GM13976 (cell line): ENCODE results near the gene ZNF484.
"Not testable (repeated sequence)": the region's sequence is repeated elsewhere in the genome, so short reads cannot be mapped to it uniquely, and the experiment has no call there.

Experiments
- DNase-seq: peaks from one replicate; pipeline ENCODE4 v3.0.0; 2012; ENCODE audit warnings: low spot score
- in situ Hi-C: fragments of 300-500 bp; cut with MboI; formaldehyde crosslinking; loops from one replicate; pipeline ENCODE4 v1.12.0; 2022; ENCODE audit warnings: low sequenced_read_pairs, mixed read lengths, inconsistent platforms; ENCODE audit not compliant: unreplicated experiment
- TF ChIP-seq, protein P1 (sequence below): IDR thresholded peaks from 2 replicates; pipeline ENCODE4 v1.5.1; 2012; ENCODE audit warnings: borderline replicate concordance, mild to moderate bottlenecking; ENCODE audit not compliant: insufficient read depth; ENCODE audit errors: extremely low read depth, missing control alignments, control extremely low read depth

ZNF484 gene

DNA sequence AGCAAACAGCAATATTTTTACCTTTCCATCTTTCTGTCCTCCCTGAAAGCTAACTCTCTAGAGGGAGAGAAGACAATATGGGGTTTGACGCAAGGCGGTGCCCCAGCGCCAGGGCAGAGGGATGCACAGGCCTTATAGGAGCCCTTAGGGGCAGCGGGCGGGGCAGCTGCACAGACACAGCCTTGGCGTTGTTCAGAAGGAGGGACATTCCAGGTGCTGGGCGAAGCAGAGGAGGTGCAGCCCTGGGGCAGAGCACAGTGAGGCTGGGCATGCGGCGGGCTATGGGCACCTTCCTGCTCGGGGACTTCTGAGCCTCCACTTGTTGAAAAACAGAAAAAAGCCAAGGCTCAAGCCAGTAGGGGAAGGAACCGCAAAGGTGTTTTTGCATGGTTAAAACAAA is 79.5 kb downstream of the ZNF484 start:
- no peak for DNase-seq
- in situ Hi-C loops: loop anchor here (25.0 kb wide), 2 partner anchors 311 to 661 kb away; partner anchors contain the start of gene ASPN
- TF ChIP-seq, protein P1, sequence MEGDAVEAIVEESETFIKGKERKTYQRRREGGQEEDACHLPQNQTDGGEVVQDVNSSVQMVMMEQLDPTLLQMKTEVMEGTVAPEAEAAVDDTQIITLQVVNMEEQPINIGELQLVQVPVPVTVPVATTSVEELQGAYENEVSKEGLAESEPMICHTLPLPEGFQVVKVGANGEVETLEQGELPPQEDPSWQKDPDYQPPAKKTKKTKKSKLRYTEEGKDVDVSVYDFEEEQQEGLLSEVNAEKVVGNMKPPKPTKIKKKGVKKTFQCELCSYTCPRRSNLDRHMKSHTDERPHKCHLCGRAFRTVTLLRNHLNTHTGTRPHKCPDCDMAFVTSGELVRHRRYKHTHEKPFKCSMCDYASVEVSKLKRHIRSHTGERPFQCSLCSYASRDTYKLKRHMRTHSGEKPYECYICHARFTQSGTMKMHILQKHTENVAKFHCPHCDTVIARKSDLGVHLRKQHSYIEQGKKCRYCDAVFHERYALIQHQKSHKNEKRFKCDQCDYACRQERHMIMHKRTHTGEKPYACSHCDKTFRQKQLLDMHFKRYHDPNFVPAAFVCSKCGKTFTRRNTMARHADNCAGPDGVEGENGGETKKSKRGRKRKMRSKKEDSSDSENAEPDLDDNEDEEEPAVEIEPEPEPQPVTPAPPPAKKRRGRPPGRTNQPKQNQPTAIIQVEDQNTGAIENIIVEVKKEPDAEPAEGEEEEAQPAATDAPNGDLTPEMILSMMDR: no peak

DNA sequence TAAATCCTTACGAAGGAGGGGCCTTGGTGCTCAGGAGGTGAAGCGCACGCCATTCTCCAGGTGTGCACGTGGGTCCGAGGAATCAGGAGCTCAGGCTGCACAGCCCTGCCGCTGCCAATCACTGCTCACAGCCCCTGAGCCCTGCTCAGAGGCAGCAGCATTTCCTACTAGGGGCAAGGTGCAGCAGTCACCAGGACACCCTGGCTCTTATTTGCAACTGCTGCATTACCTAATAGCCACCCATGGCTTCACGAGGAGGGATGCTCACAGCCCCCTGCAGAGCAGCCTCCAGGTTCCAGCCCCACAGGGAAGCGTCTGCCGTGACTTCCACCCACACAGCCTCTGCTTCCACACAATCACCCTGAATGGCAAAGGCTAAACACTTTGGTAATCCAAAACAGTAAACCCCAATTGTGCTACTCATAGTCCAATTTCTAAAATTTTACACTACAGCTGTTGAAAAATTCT is 81.5 kb downstream of the ZNF484 start:
- in situ Hi-C loops: loop anchor here (25.0 kb wide), 2 partner anchors 309 to 659 kb away; partner anchors contain the start of gene ASPN
- DNase-seq: not testable (repeated sequence)

DNA sequence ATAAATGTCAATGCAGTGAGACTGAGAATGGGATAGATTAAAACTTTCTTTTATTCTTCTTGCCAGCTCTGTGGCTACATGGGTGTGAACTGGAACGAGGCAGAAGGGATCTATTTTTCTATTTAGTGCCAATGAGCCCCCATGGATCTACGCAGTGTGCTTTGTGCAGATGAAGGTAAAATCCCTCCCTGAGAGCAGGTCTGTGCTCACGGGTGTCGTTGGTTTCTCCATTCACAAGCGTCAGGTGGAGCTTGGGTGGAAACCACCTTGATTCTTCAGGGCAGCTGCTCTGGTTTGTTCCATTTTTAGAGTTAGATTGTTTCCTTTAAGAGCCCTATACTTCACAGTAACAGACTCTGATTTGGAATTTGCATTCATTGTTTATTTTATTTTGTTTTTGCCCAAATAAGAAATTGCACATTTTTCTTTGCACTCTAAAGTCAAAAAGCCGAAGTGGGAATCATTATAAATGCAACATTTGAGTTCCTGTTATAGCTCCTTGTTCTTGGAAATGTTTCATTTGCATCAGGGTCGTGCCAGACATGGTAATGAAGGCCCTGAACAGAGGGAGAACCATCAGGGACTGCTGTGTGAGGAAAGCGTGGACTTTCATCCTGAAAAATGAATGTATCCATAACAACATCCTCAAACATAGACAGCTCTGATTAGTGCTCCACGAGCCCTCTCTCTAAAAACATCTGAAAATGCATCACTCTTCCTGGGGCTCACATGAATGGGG is 82.1 kb downstream of the ZNF484 start:
- in situ Hi-C loops: loop anchor here (25.0 kb wide), 2 partner anchors 308 to 658 kb away; partner anchors contain the start of gene ASPN
- no peak for DNase-seq
- TF ChIP-seq, protein P1: no peak
